K562 (cell line): ENCODE data around the gene RSF1.

Experiments used
- EZH2 ChIP-seq: IDR thresholded peaks from 2 replicates; pipeline ENCODE4 v1.6.1; 2012; ENCODE audit warnings: low read depth, mild to moderate bottlenecking, inconsistent platforms, low read length, borderline replicate concordance
- TF ChIP-seq, protein P1 (sequence below), 2 experiments: fragments of 450-650 bp in 1 of 2; sonication (generic) in 1 of 2; formaldehyde crosslinking; conservative IDR thresholded peaks; 2 replicates each; pipeline versions ENCODE4 v1.4.0 to v1.8.1; 2020 to 2022; ENCODE audit warnings: mild to moderate bottlenecking in 1 of 2, missing genetic modification reagents in 1 of 2
- TF ChIP-seq, protein P2 (sequence below): fragments of 200-800 bp; sonication (Bioruptor generic); IDR thresholded peaks from 2 replicates; pipeline ENCODE4 v1.6.1; 2017; ENCODE audit warnings: missing genetic modification characterization, missing compliant biosample characterization

DNA sequence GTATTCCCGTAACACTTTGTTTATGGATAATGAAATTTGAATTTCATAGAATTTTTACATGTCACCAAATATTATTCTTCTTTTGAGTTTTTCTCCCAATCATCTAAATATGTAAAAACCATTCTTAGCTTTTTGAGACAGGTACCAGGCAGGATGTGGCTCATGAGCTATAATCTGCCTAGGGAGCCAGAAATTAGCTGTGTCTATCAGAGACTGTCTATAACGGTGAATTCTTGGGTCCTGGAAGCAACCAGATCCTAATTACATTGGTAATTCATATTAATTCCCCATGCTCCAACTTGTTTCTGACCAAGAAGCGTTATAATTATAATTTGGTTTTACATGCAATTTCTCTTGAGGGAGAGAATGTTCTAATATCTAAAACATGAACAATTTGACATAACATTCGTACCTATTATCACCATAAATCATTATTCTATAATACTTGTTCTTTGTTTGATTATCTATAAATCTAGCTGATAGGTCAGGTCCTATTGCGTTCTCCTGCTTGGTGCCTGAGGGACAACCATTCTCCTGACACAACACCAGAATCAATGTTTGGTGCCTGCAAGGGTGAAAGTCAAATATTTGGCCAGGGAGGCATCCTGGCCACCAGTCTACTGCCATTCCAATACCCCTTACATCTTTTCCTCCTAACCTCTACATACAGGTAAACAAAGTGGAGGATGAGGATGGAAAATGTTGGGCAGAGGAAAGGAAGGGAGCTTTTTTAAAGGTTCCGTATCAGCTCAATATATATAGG lies 69.9 kb downstream of the RSF1 start:
- no peak for TF ChIP-seq EZH2
- TF ChIP-seq, protein P1, sequence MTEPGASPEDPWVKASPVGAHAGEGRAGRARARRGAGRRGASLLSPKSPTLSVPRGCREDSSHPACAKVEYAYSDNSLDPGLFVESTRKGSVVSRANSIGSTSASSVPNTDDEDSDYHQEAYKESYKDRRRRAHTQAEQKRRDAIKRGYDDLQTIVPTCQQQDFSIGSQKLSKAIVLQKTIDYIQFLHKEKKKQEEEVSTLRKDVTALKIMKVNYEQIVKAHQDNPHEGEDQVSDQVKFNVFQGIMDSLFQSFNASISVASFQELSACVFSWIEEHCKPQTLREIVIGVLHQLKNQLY (CRISPR knock-in tag; conservative IDR thresholded peaks at IDR 0.05): no peak
- TF ChIP-seq, protein P2, sequence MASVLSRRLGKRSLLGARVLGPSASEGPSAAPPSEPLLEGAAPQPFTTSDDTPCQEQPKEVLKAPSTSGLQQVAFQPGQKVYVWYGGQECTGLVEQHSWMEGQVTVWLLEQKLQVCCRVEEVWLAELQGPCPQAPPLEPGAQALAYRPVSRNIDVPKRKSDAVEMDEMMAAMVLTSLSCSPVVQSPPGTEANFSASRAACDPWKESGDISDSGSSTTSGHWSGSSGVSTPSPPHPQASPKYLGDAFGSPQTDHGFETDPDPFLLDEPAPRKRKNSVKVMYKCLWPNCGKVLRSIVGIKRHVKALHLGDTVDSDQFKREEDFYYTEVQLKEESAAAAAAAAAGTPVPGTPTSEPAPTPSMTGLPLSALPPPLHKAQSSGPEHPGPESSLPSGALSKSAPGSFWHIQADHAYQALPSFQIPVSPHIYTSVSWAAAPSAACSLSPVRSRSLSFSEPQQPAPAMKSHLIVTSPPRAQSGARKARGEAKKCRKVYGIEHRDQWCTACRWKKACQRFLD (CRISPR knock-in tag): no peak
